DND-41 (cell line): Measurements from ENCODE around the gene CYP4B1.
"Not testable (repeated sequence)": the region's sequence is repeated elsewhere in the genome, so short reads cannot be mapped to it uniquely, and the experiment has no call there.

Source experiments
- ATAC-seq: fragments of 200-7000 bp; cut with Tn5 transposase; 3 replicates; pipeline ENCODE4 v1.9.1; 2021; ENCODE audit warnings: low read depth; ENCODE audit not compliant: insufficient read depth
- DNase-seq: peaks from one replicate; pipeline ENCODE4 v3.0.0-alpha.2; 2020
- H2AFZ ChIP-seq: 2 replicates; pipeline ENCODE4 v1.6.0; 2012; ENCODE audit warnings: low read depth, low read length
- H3K27ac ChIP-seq: 2 replicates; pipeline ENCODE4 v1.5.1; 2012; ENCODE audit warnings: low read length, inconsistent platforms
- H3K27me3 ChIP-seq: fragments of 200-600 bp; sonication (generic); 2 replicates; pipeline ENCODE4 v1.6.0; 2012; ENCODE audit warnings: low read length, mild to moderate bottlenecking, inconsistent platforms; ENCODE audit not compliant: insufficient read depth, poor library complexity
- H3K36me3 ChIP-seq: 2 replicates; pipeline ENCODE4 v1.5.1; 2012; ENCODE audit warnings: low read length, inconsistent platforms; ENCODE audit not compliant: insufficient read depth
- H3K4me1 ChIP-seq: 2 replicates; pipeline ENCODE4 v1.5.1; 2012; ENCODE audit warnings: mild to moderate bottlenecking, low read length; ENCODE audit not compliant: insufficient read depth
- H3K4me2 ChIP-seq: 2 replicates; pipeline ENCODE4 v1.6.0; 2012; ENCODE audit warnings: mild to moderate bottlenecking, moderate library complexity, low read length, inconsistent platforms; ENCODE audit not compliant: insufficient read depth
- H3K4me3 ChIP-seq, 2 experiments: fragments of 200-600 bp in 1 of 2; shearing (Covaris generic) in 1 of 2; 2 replicates each; pipeline ENCODE4 v1.5.1; 2012 to 2016; ENCODE audit warnings: inconsistent platforms in 2 of 2, low read length in 2 of 2, mild to moderate bottlenecking in 2 of 2, low read depth in 1 of 2, moderate library complexity in 1 of 2
- H3K79me2 ChIP-seq: 2 replicates; pipeline ENCODE4 v1.6.0; 2012; ENCODE audit warnings: low read length, inconsistent platforms; ENCODE audit not compliant: insufficient read depth
- H3K9ac ChIP-seq: 2 replicates; pipeline ENCODE4 v1.6.0; 2012; ENCODE audit warnings: low read depth, mild to moderate bottlenecking, inconsistent platforms, low read length, moderate library complexity
- H3K9me3 ChIP-seq: 2 replicates; pipeline ENCODE4 v1.5.1; 2012; ENCODE audit warnings: low read length, moderate library complexity, mild to moderate bottlenecking, inconsistent platforms; ENCODE audit not compliant: insufficient read depth, severe bottlenecking
- H4K20me1 ChIP-seq: 2 replicates; pipeline ENCODE4 v1.6.0; 2012; ENCODE audit warnings: low read length; ENCODE audit not compliant: insufficient read depth
- EZH2 ChIP-seq: IDR thresholded peaks from 3 replicates; pipeline ENCODE4 v1.6.1; 2012; ENCODE audit warnings: borderline replicate concordance, low read depth, mild to moderate bottlenecking, moderate library complexity, low read length, inconsistent platforms; ENCODE audit not compliant: severe bottlenecking
- TF ChIP-seq, protein P1 (sequence below): IDR thresholded peaks from 2 replicates; pipeline ENCODE4 v1.5.1; 2012; ENCODE audit warnings: borderline replicate concordance, low read length, moderate library complexity, mild to moderate bottlenecking; ENCODE audit not compliant: poor library complexity, severe bottlenecking; ENCODE audit errors: extremely low read depth

CYP4B1 gene

GRCh38 chr1:46798810-46799209, at the start of gene CYP4B1:
TSS of gene CYP4B1 (plus strand) at chr1:46799046. CDS start at chr1:46799082, 36 bp downstream.
- Histone ChIP-seq H4K20me1 (no peaks in the 10 kb centered on the region), H3K36me3 (no peaks in the 10 kb centered on the region), H2AFZ (no peak within 1 kb of the TSS), H3K9me3 (no peaks in the 10 kb centered on the region), H3K27ac (no peak within 1 kb of the TSS), H3K4me3 (no peak within 1 kb of the TSS), H3K27me3 (no peaks in the 10 kb centered on the region), H3K79me2 (no peaks in the 10 kb centered on the region), H3K9ac (no peak within 1 kb of the TSS), H3K4me1 (no peaks in the 10 kb centered on the region), H3K4me2 (no peak within 1 kb of the TSS)
- no peak for DNase-seq
- ATAC-seq: no peak
- no peak for TF ChIP-seq EZH2
- TF ChIP-seq, protein P1, sequence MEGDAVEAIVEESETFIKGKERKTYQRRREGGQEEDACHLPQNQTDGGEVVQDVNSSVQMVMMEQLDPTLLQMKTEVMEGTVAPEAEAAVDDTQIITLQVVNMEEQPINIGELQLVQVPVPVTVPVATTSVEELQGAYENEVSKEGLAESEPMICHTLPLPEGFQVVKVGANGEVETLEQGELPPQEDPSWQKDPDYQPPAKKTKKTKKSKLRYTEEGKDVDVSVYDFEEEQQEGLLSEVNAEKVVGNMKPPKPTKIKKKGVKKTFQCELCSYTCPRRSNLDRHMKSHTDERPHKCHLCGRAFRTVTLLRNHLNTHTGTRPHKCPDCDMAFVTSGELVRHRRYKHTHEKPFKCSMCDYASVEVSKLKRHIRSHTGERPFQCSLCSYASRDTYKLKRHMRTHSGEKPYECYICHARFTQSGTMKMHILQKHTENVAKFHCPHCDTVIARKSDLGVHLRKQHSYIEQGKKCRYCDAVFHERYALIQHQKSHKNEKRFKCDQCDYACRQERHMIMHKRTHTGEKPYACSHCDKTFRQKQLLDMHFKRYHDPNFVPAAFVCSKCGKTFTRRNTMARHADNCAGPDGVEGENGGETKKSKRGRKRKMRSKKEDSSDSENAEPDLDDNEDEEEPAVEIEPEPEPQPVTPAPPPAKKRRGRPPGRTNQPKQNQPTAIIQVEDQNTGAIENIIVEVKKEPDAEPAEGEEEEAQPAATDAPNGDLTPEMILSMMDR: no peak

- ATAC-seq: no peak
- Histone ChIP-seq H3K9ac (no peak overlapping the region), H3K4me1 (no peaks in the 10 kb centered on the region), H3K9me3 (no peaks in the 10 kb centered on the region), H3K27ac (no peak overlapping the region), H3K27me3 (no peaks in the 10 kb centered on the region), H4K20me1 (no peaks in the 10 kb centered on the region), H3K4me3 (no peak overlapping the region), H3K79me2 (no peaks in the 10 kb centered on the region), H3K36me3 (no peaks in the 10 kb centered on the region), H2AFZ (no peak overlapping the region), H3K4me2 (no peak overlapping the region)
- no peak for DNase-seq
- TF ChIP-seq, protein P1: no peak
- no peak for TF ChIP-seq EZH2
These were observed 49.4 kb upstream of the CYP4B1 start for GRCh38 chr1:46749404-46749803.

DNA sequence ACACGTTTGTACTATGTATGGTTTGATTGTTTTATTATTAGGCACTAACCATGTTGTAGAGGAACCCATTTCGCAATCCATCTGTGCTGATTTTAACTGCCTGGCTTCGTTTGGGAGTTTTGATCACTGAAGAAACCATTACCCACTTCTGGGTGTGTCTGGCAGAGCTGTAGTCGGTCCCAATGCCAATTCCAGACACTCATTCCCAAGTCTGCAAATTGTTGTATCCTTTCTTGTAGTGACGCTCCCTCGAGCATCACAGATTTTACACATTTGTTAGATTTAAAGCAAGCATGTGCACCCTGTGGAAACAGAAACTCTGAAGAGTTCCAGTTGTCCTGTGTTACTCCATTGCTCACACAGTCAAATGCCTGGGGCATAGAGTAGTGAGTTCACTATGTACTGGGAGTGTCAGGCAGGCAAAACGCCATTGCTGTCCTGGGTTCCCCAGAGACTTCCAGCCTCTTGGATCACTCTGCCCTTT, 48.9 kb upstream of the CYP4B1 start:
- Histone ChIP-seq H3K4me2 (no peak overlapping the region), H3K27me3 (no peaks in the 10 kb centered on the region), H3K36me3 (no peaks in the 10 kb centered on the region), H3K4me1 (no peaks in the 10 kb centered on the region), H3K9ac (no peak overlapping the region), H3K79me2 (no peaks in the 10 kb centered on the region), H2AFZ (no peak overlapping the region), H3K9me3 (no peaks in the 10 kb centered on the region), H3K4me3 (no peak overlapping the region), H4K20me1 (no peaks in the 10 kb centered on the region), H3K27ac (no peak overlapping the region)
- DNase-seq (no peak), ATAC-seq (no peak)
- TF ChIP-seq, protein P1: no peak
- TF ChIP-seq EZH2: no peak

DNA sequence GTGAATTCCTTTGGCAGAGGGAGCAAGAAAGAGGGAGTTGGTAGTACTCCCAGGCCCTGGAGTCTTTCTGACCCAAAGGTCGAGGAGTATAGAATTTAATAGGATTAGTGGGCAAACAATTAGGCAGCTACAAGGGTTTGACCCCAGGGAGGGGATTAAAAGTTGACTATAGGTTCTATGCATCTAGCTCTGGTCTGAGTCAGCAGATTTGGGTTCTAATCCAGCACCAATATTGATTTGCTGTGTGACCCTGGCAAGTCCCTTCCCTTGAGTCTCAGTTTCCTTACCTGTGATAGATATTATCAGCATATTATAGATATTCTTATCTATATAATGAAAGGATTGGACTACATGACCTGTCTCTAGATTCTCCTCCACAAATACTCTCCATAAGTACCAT, 44.9 kb upstream of the CYP4B1 start:
- TF ChIP-seq, protein P1: no peak
- no peak for TF ChIP-seq EZH2
- ATAC-seq: no peak
- H3K79me2 ChIP-seq: no peaks in the 10 kb centered on the region
- H3K4me1 ChIP-seq: no peaks in the 10 kb centered on the region
- peaks cover 11% of the 10 kb centered on the region for H3K27me3 ChIP-seq
- no peak overlapping the region for H3K27ac ChIP-seq
- H3K9me3 ChIP-seq: no peaks in the 10 kb centered on the region
- H3K36me3 ChIP-seq: no peaks in the 10 kb centered on the region
- H3K9ac ChIP-seq: no peak overlapping the region
- H3K4me2 ChIP-seq: no peak overlapping the region
- no peak overlapping the region for H3K4me3 ChIP-seq
- H4K20me1 ChIP-seq: no peaks in the 10 kb centered on the region
- no peak for DNase-seq
- H2AFZ ChIP-seq: no peak overlapping the region

DNA sequence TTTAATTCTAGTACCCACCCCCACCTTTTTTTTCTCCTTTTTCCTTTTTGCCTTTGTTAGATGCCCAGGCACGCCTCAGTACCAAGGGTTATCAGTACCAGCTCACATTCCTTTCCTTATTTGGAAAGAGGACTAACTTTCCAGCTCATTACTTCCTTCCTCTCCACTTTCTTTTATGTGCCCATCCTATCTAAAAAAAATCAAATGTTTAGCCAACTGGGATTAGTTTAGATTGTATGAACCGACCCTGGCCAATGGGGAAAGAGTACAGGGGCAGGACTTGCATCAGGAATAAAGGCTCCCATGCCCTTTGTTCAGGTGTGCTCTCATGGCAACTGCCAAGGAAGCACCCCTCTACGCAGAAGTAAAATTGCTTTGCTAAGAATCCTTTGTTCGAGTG, 44.1 kb upstream of the CYP4B1 start:
- H3K27ac ChIP-seq, H4K20me1 ChIP-seq, DNase-seq, H3K9me3 ChIP-seq, H3K4me3 ChIP-seq, H3K4me2 ChIP-seq, H3K4me1 ChIP-seq, H2AFZ ChIP-seq, H3K36me3 ChIP-seq, H3K9ac ChIP-seq, H3K79me2 ChIP-seq, ATAC-seq: not testable (repeated sequence)
- H3K27me3 ChIP-seq: peaks cover 11% of the 10 kb centered on the region
